Nephron (organoid): ENCODE measurements around the gene DCAKD.

Experiments
- H3K27ac Mint-ChIP-seq, 3 experiments: 2 replicates each; pipeline ENCODE4 v1.8.0; 2020; ENCODE audit warnings: mixed read lengths in 3 of 3, mild to moderate bottlenecking in 2 of 3, moderate library complexity in 1 of 3
- H3K27me3 Mint-ChIP-seq: 2 replicates; pipeline ENCODE4 v1.8.0; 2021; ENCODE audit warnings: low read depth, mild to moderate bottlenecking, moderate library complexity, mixed read lengths
- H3K36me3 Mint-ChIP-seq: 2 replicates; pipeline ENCODE4 v1.8.0; 2020; ENCODE audit warnings: low read depth, mixed read lengths
- H3K4me1 Mint-ChIP-seq: 2 replicates; pipeline ENCODE4 v1.8.0; 2020; ENCODE audit warnings: mixed read lengths
- H3K4me3 Mint-ChIP-seq, 3 experiments: 2 replicates each; pipeline ENCODE4 v1.8.0; 2020; ENCODE audit warnings: mild to moderate bottlenecking in 3 of 3, mixed read lengths in 3 of 3, moderate library complexity in 2 of 3
- H3K9me3 Mint-ChIP-seq: 2 replicates; pipeline ENCODE4 v1.8.0; 2020; ENCODE audit warnings: mixed read lengths
- CTCF ChIP-seq, 3 experiments: fragments of 200-600 bp; sonication (generic); IDR thresholded peaks; one replicate each; pipeline ENCODE4 v1.5.0; 2021; ENCODE audit warnings: antibody characterized with exemption in 3 of 3; ENCODE audit not compliant: unreplicated experiment in 3 of 3

DCAKD gene

GRCh38 chr17:45022288-45022648 is 29.2 kb downstream of the DCAKD start:
- peaks cover 27% of the 10 kb centered on the region for H3K27me3 Mint-ChIP-seq
- peaks cover 34% of the 10 kb centered on the region for H3K4me1 Mint-ChIP-seq
- no peak overlapping the region for H3K4me3 Mint-ChIP-seq
- H3K9me3 Mint-ChIP-seq: no peaks in the 10 kb centered on the region
- no peak for TF ChIP-seq CTCF (IDR thresholded peaks at IDR 0.05; ENCODE audit: unreplicated experiment in 3 of 3)
- no peak overlapping the region for H3K27ac Mint-ChIP-seq
- peaks cover 19% of the 10 kb centered on the region for H3K36me3 Mint-ChIP-seq

- peaks cover 35% of the 10 kb centered on the region for H3K4me1 Mint-ChIP-seq
- H3K27ac Mint-ChIP-seq: peak overlapping the region in 1 of 3 experiments; percentile 18
- peaks cover 29% of the 10 kb centered on the region for H3K27me3 Mint-ChIP-seq
- peak; percentile 93 for TF ChIP-seq CTCF (IDR thresholded peaks at IDR 0.05; ENCODE audit: unreplicated experiment in 3 of 3)
- peaks cover 14% of the 10 kb centered on the region for H3K36me3 Mint-ChIP-seq
- H3K4me3 Mint-ChIP-seq: peak overlapping the region; percentile 53 to 71 (median 66)
- no peaks in the 10 kb centered on the region for H3K9me3 Mint-ChIP-seq
Measured at GRCh38 chr17:45021607-45022287, 29.7 kb downstream of the DCAKD start.

- Mint-ChIP-seq H3K27ac (peak overlapping the region in 1 of 3 experiments; percentile 18), H3K27me3 (peaks cover 33% of the 10 kb centered on the region), H3K4me3 (peak overlapping the region; percentile 66 to 76 (median 71)), H3K36me3 (peaks cover 10% of the 10 kb centered on the region), H3K9me3 (no peaks in the 10 kb centered on the region), H3K4me1 (peaks cover 42% of the 10 kb centered on the region)
- TF ChIP-seq CTCF (IDR thresholded peaks at IDR 0.05; ENCODE audit: unreplicated experiment in 3 of 3): no peak
Measured at GRCh38 chr17:45020354-45021138, 30.9 kb downstream of the DCAKD start.

GRCh38 chr17:45018848-45019711 is 32.4 kb downstream of the DCAKD start:
- peak overlapping the region; percentile 37 to 78 (median 61) for H3K27ac Mint-ChIP-seq
- H3K9me3 Mint-ChIP-seq: no peaks in the 10 kb centered on the region
- TF ChIP-seq CTCF (IDR thresholded peaks at IDR 0.05; ENCODE audit: unreplicated experiment in 3 of 3): peak; percentile 24 to 50 (median 37)
- peaks cover 42% of the 10 kb centered on the region for H3K4me1 Mint-ChIP-seq
- peak overlapping the region; percentile 88 to 94 (median 89) for H3K4me3 Mint-ChIP-seq
- H3K27me3 Mint-ChIP-seq: peaks cover 33% of the 10 kb centered on the region
- peaks cover 7% of the 10 kb centered on the region for H3K36me3 Mint-ChIP-seq

- no peaks in the 10 kb centered on the region for H3K9me3 Mint-ChIP-seq
- peaks cover 3% of the 10 kb centered on the region for H3K36me3 Mint-ChIP-seq
- peak overlapping the region; percentile 88 to 94 (median 89) for H3K4me3 Mint-ChIP-seq
- peaks cover 33% of the 10 kb centered on the region for H3K27me3 Mint-ChIP-seq
- peaks cover 45% of the 10 kb centered on the region for H3K4me1 Mint-ChIP-seq
- no peak for TF ChIP-seq CTCF (IDR thresholded peaks at IDR 0.05; ENCODE audit: unreplicated experiment in 3 of 3)
- H3K27ac Mint-ChIP-seq: peak overlapping the region; percentile 37 to 78 (median 61)
Measured at GRCh38 chr17:45018514-45018847, 33.0 kb downstream of the DCAKD start.
